Neural cell (in vitro differentiated cells): Measurements from ENCODE around the gene FAM200C.

Experiments used
- CTCF ChIP-seq: fragments of 450-650 bp; IDR thresholded peaks from 2 replicates; pipeline ENCODE4 v1.5.1; 2014; ENCODE audit warnings: antibody characterized with exemption, mild to moderate bottlenecking, moderate library complexity; ENCODE audit not compliant: poor library complexity, severe bottlenecking
- EZH2 ChIP-seq: fragments of 200-600, 300-800 bp; shearing (Covaris generic), sonication (generic); IDR thresholded peaks from 2 replicates; pipeline ENCODE4 v1.6.1; 2014; ENCODE audit warnings: antibody characterized with exemption, low read length, borderline replicate concordance, mild to moderate bottlenecking; ENCODE audit not compliant: insufficient read depth, poor library complexity, severe bottlenecking
- POLR2AphosphoS5 ChIP-seq: IDR thresholded peaks from 2 replicates; pipeline ENCODE4 v1.6.1; 2012
- RAD21 ChIP-seq: fragments of 450-650 bp; conservative IDR thresholded peaks from 2 replicates; pipeline ENCODE4 v1.6.1; 2014; ENCODE audit warnings: antibody characterized with exemption, mild to moderate bottlenecking, moderate library complexity
- TAF1 ChIP-seq: IDR thresholded peaks from 2 replicates; pipeline ENCODE4 v1.6.1; 2012; ENCODE audit warnings: low read depth

- TF ChIP-seq CTCF (no peak), POLR2AphosphoS5 (no peak), RAD21 (no peak), EZH2 (no peak), TAF1 (no peak)
Observed at GRCh38 chr5:160349935-160350303, 49.9 kb downstream of the FAM200C start.
